SK-N-SH treated with all-trans-retinoic acid at 6 μM for 48 hours (cell line): ENCODE data around the gene LSM4.

Source experiments
- ATAC-seq: fragments of 200-7000 bp; cut with Tn5 transposase; 3 replicates; pipeline ENCODE4 v1.9.1; 2020; ENCODE audit warnings: mild to moderate bottlenecking, moderate library complexity
- CREB5 ChIP-seq: fragments of 250-450 bp; sonication (Bioruptor Pico); IDR thresholded peaks from 2 replicates; pipeline ENCODE4 v1.5.1; 2020; ENCODE audit warnings: low read depth, mild to moderate bottlenecking, moderate library complexity
- CSDC2 ChIP-seq: fragments of 250-450 bp; sonication (Bioruptor Pico); IDR thresholded peaks from 2 replicates; pipeline ENCODE4 v1.5.0; 2020; ENCODE audit warnings: mild to moderate bottlenecking, moderate library complexity
- CSRNP3 ChIP-seq: fragments of 250-450 bp; sonication (Bioruptor Pico); IDR thresholded peaks from 2 replicates; pipeline ENCODE4 v1.5.1; 2021; ENCODE audit warnings: mild to moderate bottlenecking, moderate library complexity
- ESRRG ChIP-seq: fragments of 250-450 bp; sonication (Bioruptor Pico); IDR thresholded peaks from 2 replicates; pipeline ENCODE4 v1.6.1; 2021; ENCODE audit warnings: mild to moderate bottlenecking
- ISL1 ChIP-seq: fragments of 250-450 bp; sonication (Bioruptor Pico); IDR thresholded peaks from 2 replicates; pipeline ENCODE4 v2.1.2; 2022; ENCODE audit warnings: mild to moderate bottlenecking, moderate library complexity
- OSR1 ChIP-seq: fragments of 250-450 bp; sonication (Bioruptor Pico); IDR thresholded peaks from 2 replicates; pipeline ENCODE4 v1.8.0; 2022; ENCODE audit warnings: moderate library complexity, mild to moderate bottlenecking, inconsistent platforms
- PATZ1 ChIP-seq: fragments of 250-450 bp; sonication (Bioruptor Pico); IDR thresholded peaks from 2 replicates; pipeline ENCODE4 v1.8.0; 2020; ENCODE audit warnings: mild to moderate bottlenecking, moderate library complexity, borderline replicate concordance
- POU6F1 ChIP-seq: fragments of 250-450 bp; sonication (Bioruptor Pico); IDR thresholded peaks from 2 replicates; pipeline ENCODE4 v1.8.0; 2021; ENCODE audit warnings: low read depth, mild to moderate bottlenecking, moderate library complexity, borderline replicate concordance
- PPARA ChIP-seq: fragments of 250-450 bp; sonication (Bioruptor Pico); IDR thresholded peaks from 2 replicates; pipeline ENCODE4 v1.5.0; 2020; ENCODE audit warnings: mild to moderate bottlenecking, borderline replicate concordance
- RARB ChIP-seq: fragments of 250-450 bp; sonication (Bioruptor Pico); IDR thresholded peaks from 2 replicates; pipeline ENCODE4 v1.8.0; 2021; ENCODE audit warnings: mild to moderate bottlenecking, moderate library complexity
- SNAI2 ChIP-seq: fragments of 250-450 bp; sonication (Bioruptor Pico); IDR thresholded peaks from 2 replicates; pipeline ENCODE4 v1.5.0; 2020; ENCODE audit warnings: mild to moderate bottlenecking, moderate library complexity
- TCF4 ChIP-seq: fragments of 250-450 bp; sonication (Bioruptor Pico); IDR thresholded peaks from 2 replicates; pipeline ENCODE4 v1.8.0; 2021; ENCODE audit warnings: mild to moderate bottlenecking, moderate library complexity, borderline replicate concordance
- TOX ChIP-seq: fragments of 250-450 bp; sonication (Bioruptor Pico); IDR thresholded peaks from 2 replicates; pipeline ENCODE4 v1.8.0; 2021; ENCODE audit warnings: mild to moderate bottlenecking, moderate library complexity, borderline replicate concordance
- TSHZ2 ChIP-seq: fragments of 250-450 bp; sonication (Bioruptor Pico); IDR thresholded peaks from 2 replicates; pipeline ENCODE4 v1.5.0; 2020; ENCODE audit warnings: mild to moderate bottlenecking, moderate library complexity
- ZC3H10 ChIP-seq: fragments of 250-450 bp; sonication (Bioruptor Pico); IDR thresholded peaks from 2 replicates; pipeline ENCODE4 v1.5.1; 2021; ENCODE audit warnings: mild to moderate bottlenecking, moderate library complexity
- ZFP3 ChIP-seq: fragments of 250-450 bp; sonication (Bioruptor Pico); IDR thresholded peaks from 2 replicates; pipeline ENCODE4 v1.5.0; 2020; ENCODE audit warnings: mild to moderate bottlenecking, moderate library complexity
- ZFP30 ChIP-seq: fragments of 450-650 bp; formaldehyde crosslinking; IDR thresholded peaks from 2 replicates; pipeline ENCODE4 v1.5.0; 2022; ENCODE audit warnings: mild to moderate bottlenecking, moderate library complexity
- ZNF70 ChIP-seq: fragments of 450-650 bp; formaldehyde crosslinking; IDR thresholded peaks from 2 replicates; pipeline ENCODE4 v1.5.0; 2020; ENCODE audit warnings: mild to moderate bottlenecking, moderate library complexity

The LSM4 gene

GRCh38 chr19:18263324-18264136 is 59.3 kb downstream of the LSM4 start (continued):
- TF ChIP-seq TSHZ2 (CRISPR knock-in tag) = no peak
- no peak for TF ChIP-seq ZC3H10 (CRISPR knock-in tag)
- no peak for TF ChIP-seq PPARA (CRISPR knock-in tag)
- TF ChIP-seq CREB5 (CRISPR knock-in tag) = no peak
- no peak for TF ChIP-seq RARB (CRISPR knock-in tag)
- no peak for TF ChIP-seq ZNF70 (CRISPR knock-in tag)
- TF ChIP-seq, all 23 proteins: peak for 0

- ATAC-seq = no peak
- TF ChIP-seq ESRRG (CRISPR knock-in tag) (no peak), POU6F1 (CRISPR knock-in tag) (no peak), SNAI2 (no peak), TCF4 (CRISPR knock-in tag) (no peak), ZNF70 (CRISPR knock-in tag) (no peak)
Observed at GRCh38 chr19:18262917-18263316, 60.0 kb downstream of the LSM4 start.

- TF ChIP-seq ESRRG (CRISPR knock-in tag) (no peak), ISL1 (CRISPR knock-in tag) (no peak), CREB5 (CRISPR knock-in tag) (no peak), ZFP30 (CRISPR knock-in tag) (no peak), CSRNP3 (CRISPR knock-in tag) (no peak), RARB (CRISPR knock-in tag) (no peak), PATZ1 (CRISPR knock-in tag) (no peak), OSR1 (CRISPR knock-in tag) (no peak), ZFP3 (no peak), PPARA (CRISPR knock-in tag) (no peak), CSDC2 (no peak), TCF4 (CRISPR knock-in tag) (no peak), TOX (CRISPR knock-in tag) (no peak)
- no peak for ATAC-seq
Observed at GRCh38 chr19:18262144-18262543, 60.7 kb downstream of the LSM4 start.
